Myocyte (in vitro differentiated cells): ENCODE data around the gene ALAS1. TPM values are rescaled to one million over a fixed set of nuclear protein-coding genes. Genes with fewer than 3 reads are reported as not detected.
"Not testable (repeated sequence)": the region's sequence is repeated elsewhere in the genome, so short reads cannot be mapped to it uniquely, and the experiment has no call there.

Experiments
- DNase-seq: peaks from one replicate; pipeline ENCODE4 v3.0.0-alpha.2; 2012; ENCODE audit warnings: low read depth
- total RNA-seq: library from RNA; depleted of rRNA; stranded (reverse); fragments of >200 nt; gene quantifications from 2 replicates; pipeline ENCODE4 v1.2.3, GENCODE V29; 2014

Gene ALAS1
- total RNA-seq, 1 donor from 2014 or later, result 83.9 TPM

DNA sequence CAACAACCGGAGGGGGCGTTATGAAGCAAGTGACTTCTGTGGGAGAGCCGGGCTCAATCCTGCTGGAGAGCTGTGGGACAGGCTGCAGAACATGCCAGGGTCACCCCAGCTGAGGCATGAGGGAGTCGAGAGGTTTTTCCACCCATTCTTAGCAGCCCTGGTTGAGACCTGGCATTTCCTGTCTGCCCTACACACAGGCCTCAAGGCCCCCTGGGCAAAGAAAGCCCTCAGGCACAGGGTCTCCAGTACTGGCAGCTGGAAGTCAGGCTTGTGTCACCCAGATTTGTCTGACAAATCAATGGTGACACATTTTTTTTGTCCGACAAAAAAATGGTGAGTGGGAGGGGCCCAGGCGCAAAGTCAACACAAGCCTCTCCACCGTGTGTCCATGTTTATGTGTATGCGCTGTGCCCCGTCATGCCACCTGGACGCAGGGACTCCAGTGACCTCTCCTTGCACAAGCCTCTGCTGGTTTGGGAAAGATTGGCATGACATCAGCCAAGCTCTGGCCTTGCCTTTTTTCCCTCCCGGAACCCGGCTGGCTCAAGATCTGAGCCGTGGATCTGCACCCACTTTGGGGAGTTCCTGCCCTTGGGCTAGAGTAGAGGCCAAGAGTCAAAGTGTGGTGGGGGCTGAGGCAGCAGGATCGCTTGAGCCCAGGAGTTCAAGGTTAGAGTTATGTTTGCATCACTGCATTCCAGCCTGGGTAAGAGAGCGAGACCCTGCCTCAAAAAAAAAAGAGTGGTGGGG lies 20.8 kb upstream of the ALAS1 start:
- no peak for DNase-seq

DNA sequence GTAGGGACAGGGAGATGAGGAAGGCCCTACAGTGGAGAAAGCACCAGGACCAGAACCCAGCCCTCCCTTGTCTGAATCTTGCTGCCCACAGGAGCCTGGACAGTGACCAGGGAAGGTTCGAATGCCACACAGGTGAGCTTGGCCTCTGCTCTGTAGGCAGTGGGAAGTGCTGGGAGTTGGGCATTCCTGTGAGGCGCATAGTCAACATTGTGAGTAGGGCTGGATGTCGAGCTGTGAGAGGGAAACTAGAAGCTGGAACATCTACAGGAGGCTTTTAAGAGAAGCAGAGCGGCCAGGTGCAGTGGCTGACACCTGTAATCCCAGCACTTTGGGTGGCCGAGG lies 20.3 kb upstream of the ALAS1 start:
- no peak for DNase-seq

DNA sequence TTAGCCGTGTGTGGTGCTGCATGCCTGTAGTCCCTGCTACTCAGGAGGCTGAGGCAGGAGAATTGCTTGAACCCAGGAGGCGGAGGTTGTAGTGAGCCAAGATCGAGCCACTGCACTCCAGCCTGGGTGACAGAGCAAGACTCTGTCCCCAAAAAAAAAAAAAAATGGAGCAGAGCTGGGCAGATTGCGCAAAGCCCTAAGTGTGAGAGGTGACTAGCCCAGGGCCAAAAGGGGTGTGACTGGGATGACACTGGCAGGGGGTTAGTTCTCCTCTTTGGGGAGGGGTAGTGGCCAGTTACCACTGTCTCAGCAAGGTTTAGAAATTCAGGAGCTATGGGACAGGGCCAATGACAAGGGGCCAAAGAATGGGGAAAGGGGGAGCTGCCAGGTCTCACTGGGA lies 19.8 kb upstream of the ALAS1 start:
- not testable (repeated sequence) for DNase-seq

DNA sequence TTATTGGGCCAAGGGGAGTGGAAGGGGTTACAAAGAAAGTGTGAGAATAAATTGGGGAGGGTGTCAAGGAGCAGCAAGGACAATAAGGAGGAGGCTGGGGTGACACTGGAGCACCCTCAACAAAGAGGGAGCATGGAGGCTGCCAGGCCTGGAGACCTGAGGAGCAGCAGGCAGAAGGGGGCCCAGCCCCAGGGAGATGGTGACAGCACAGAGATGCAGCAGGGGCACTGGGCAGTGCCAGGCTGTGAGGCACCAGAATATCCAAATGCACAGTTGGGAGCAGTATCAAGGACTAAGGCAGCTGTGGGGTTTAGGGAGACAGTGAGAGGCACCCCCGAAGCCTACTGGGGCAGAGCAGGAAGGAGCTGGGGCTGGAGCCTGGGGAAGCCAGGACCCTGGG lies 19.4 kb upstream of the ALAS1 start:
- no peak for DNase-seq

DNA sequence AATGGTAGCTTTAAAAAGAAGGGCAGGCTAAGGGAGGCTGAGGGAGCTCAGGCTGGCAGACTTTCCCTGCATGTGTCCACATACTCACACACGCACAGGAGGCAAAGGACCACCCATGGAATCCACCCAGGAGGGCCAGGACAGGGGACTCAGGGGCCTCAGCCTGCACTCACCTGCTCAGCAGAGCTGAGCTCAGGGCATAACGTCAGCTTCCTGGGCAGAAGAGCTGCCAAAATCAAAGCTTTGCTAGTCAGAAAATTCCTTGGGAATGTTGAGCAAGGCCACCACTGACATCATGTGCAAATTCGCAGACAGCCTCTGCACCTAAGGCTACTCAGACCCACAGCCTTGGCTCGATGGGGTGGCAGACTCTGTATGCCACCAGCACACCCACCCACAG lies 16.4 kb upstream of the ALAS1 start:
- no peak for DNase-seq

DNA sequence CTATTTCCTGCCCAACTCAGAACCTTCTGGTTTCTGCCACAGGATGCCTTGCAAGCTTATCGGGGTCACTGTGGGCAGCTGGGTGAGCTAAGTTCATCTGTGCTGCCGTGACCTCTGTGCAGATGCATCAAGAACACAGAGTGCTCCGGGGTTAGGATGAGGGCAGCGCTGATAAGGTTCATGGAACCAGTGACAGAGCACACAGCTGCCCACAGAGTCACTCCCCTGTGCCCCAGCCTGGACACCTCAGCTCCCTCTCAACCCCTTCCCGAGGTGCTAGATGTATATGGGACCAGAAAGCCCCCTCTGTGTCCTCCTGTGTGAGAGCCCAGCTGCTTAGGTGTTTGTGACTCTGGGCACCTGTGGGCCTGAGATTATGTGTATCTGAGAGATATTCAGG lies 15.8 kb upstream of the ALAS1 start:
- DNase-seq, result no peak

DNA sequence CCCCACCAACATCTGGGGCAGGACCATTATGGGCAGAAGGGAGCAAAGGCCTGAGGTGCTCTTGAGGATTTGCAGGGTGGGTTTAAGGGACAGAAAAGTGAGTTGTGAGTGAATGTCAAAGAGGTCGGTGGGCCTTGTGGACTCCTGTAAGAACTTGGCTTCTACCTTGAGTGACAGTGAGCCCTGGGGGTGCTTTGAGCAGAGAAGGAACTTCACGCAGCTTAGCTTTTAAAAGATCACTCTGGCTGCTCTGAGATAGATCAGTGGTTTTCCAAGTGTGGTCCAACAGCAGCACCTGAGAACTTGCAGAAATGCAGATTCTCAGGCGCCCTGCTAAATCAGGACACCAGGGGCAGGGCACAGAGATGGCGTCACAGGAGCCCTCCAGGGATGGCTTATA lies 15.3 kb upstream of the ALAS1 start:
- DNase-seq, result no peak

DNA sequence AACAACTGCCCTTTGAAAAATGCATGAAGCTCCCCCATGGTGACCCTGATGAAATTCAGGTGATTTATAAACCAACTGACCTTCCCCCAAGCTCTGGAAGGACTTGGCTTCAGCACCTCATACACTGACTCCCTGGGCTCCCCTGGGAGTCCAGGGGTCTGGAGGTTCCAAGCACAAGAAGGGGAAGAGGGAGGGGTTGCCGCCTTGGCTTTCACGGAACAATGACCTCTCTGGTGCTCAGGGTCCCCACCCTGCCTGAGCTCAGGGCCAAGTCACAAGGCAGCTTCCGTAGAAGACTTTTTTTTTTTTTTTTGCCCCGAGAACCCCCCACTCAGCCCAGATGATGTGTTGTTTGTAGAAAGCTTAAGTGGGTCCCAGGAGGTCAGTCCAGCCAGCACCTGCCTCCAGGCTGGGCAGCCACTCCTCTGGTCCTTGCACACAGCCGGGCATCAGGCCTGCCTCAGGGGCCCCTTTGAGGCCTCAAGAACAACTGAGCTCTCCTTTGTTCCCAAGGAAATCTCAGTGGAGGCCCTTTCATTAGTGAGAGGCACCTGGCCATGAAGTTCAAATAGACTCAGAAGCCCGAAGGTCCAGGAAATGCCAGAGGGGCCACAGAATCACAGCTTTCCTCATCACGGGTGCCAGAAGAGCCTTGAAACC lies 14.0 kb upstream of the ALAS1 start:
- DNase-seq, result no peak

DNA sequence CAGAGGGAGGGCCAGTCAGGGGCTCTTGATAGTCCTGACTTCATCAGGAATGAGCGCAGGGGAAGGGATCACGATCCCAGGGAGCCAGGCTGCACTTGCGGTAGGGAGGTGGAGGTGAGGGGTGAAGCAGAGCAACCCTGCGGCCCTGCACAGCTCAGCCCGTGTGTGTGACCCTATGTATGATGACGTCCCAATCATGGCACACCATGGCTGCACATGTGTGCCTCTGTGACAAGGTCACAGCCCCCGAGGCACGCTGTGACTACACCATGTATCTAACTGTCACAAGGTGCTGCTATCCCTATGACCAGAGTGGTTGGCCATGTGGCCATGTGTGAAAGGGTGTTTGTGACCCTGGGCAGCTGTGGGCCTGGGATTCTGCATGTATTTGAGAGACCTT lies 13.3 kb upstream of the ALAS1 start:
- no peak for DNase-seq

DNA sequence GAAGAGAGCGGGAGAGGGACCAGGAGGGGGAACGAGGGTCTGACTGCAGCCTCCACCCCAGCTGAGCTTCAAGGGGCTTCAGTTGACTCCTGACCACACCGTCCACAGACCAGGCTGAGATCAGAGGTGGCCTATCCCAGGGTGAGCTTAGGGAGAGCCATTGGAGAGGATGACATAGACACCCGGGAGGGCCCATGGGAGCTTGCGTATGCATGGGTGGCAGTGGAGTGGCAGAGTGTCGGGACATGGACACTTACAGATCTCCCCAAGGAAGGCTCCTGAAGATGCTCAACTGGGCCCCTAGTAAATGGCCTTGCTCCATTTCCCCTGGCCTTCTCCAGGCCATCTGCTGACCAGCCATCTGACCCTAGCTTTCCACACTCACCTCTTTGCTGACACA lies 12.6 kb upstream of the ALAS1 start:
- no peak for DNase-seq

DNA sequence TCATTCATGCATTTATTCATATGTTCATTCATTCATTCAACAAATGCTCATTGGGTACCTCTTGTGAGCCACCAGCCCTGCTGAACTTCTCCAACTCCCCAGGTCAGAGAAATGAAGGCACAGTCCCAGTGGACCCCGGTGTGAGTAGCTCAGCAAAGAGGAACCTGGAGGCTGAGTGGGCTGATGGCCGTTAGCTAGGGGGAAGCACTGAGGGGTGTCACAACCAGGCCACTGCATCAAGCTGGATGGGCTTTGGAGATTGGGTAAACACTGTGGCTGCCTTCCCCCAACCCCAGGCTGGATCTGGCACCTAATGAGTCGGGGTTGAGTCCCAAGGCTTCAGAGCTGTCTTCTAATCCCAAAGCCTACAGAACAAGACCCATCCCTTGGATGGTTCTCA lies 12.1 kb upstream of the ALAS1 start:
- no peak for DNase-seq

DNA sequence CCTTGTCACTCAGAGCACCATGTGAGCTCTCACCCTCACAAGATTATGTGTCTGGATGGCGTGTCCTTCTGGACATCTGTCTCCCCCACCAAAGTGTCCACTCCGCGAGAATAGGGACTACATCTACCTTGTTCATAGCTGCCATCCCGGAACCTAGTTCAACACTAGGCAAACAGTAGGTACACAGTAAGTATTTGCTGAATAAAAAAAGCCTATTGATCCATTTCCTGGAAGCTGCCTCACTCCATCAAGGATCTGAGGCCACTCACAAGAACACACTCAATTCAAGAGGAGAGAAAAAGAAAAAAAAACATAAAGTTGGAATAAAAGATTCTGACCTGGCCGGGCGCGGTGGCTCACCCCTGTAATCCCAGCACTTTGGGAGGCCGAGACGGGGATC lies 11.2 kb upstream of the ALAS1 start:
- DNase-seq, result no peak

DNA sequence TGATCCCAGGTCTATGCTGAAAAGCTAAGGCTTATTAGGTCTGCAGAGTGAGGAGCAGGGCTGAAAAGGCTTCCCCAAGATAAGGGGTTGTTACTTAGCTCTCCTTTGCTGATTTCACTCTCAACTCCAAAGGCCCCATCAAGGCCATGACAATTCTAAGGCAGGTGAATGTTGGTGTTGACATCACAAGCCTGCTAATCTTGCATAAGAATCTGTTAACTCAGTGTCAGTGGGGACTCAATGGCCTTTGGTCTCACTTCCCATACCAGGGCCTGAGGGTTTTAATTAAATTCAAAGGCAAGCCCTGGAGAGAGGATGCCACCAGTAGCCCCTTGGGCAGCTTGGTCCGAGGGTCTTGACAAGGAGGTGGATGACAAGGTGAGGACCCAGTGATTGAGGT lies 9.4 kb upstream of the ALAS1 start:
- DNase-seq, result no peak

DNA sequence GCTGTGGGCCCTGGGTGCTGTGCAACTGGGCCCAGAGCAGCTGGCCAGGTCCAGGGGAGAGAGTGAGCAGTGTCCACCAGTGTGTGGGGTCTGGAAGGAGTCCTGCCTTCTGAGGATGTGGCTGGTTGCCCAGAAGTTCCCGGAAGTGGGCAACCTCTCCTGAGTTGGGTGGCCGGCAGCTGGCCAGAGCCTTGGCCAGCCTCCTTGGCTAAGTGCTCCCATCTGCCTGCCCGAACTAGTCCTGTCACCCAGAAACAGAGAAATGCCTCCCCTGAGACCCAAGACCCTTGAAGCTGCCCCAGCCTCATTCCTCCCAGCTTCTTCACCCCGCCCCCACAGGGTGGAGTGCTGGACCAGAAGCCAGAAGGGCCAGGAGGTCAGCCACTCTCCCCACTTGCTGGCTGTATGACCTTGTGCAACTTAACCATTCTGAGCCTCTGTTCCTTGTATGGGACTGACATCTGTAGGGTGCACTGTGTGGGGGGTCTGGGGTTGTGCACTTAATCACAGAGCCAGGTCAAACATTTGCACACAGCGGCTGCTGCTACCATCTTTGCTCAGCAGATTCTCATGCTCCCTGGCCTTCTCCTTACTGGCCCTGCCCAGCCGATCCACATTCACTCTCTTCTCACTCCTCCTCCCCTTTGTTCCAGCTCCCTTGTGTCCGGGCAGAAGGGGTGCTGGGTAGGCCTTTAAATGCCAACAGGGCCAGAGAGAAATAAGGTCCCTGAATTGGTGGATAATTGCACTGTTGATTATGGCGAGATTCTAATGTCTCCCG lies 7.5 kb upstream of the ALAS1 start:
- peak; percentile 92 for DNase-seq

DNA sequence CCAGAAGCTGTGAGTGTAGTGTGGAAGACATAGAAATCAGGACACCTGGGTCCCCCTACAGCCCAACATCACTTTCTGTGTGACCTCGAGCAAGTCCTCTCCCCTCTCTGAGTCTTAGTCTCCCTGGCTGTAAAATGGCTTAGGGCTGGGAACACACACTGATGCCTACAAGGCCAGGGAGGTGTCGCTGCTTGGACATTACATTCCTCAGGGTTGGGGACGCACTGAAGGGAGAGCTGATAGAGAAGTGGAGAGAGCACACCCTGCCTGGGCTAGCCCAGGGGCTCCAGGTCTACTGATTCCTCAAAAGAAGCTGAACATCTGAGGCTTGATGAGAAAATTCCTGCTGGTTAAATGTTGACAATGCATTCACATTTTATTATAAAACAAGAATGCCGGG lies 6.3 kb upstream of the ALAS1 start:
- no peak for DNase-seq

DNA sequence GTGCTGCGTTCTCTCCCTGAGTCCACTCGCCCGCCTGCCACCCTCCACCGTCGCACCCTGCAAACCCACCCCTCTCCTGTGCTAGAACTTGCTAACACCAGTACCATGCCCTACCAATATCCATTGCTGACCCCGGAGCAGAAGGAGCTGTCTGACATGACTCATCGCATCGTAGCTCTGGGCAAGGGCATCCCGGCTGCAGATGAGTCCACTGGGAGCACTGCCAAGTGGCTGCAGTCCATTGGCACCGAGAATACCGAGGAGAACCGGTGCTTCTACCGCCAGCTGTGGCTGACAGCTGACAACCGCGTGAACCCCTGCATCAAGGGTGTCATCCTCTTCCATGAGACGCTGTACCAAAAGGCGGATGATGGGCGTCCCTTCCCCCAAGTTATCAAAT lies 4.9 kb upstream of the ALAS1 start:
- DNase-seq, result peak; percentile 87

DNA sequence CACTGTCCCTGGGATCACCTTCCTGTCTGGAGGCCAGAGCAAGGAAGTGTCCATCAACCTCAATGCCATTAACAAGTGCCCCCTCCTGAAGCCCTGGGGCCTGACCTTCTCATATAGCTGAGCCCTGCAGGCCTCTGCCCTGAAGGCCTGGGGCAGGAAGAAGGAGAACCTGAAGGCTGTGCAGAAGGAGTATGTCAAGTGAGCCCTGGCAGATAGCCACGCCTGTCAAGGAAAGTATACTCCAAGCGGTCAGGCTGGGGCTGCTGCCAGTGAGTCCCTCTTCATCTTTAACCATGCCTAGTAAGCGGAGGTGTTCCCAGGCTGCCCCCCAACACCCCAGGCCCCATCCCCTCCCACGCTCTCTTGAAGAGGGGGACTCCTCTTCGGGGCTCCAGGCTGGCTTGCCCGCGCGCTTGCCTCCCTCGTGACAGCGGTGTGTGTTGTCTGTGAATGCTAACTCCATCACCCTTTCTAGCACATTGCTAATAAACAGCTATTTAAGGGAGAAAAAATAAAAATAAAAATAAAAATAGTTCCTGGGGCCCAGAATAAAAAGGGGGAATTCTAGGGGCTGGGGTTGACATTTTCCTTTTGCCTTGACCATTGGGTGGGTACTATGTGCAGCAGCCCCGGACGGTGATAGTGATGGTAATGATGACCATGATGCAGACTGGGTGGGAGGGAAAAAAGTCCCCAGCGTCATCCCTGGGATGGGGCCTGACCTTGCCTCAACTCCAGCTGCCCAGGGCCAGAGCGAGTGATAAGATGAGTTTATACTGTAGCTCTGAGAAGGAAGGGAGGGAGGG lies 3.3 kb upstream of the ALAS1 start:
- no peak for DNase-seq

DNA sequence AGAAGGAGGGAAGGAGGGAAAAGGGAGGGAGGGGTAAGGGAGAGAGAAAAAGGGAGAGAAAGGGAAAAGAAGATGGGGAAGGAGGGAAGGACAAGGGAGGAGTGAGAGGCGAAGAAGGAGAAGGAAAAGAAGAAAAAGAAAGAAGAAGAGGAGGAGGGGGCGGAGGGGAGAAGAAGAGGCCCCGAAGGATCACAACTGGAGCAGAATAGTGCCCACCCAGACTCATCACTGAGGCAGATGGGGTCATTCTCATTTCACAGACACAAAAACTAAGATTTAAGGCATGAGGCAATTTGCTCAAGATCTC lies 2.7 kb upstream of the ALAS1 start:
- no peak for DNase-seq

DNA sequence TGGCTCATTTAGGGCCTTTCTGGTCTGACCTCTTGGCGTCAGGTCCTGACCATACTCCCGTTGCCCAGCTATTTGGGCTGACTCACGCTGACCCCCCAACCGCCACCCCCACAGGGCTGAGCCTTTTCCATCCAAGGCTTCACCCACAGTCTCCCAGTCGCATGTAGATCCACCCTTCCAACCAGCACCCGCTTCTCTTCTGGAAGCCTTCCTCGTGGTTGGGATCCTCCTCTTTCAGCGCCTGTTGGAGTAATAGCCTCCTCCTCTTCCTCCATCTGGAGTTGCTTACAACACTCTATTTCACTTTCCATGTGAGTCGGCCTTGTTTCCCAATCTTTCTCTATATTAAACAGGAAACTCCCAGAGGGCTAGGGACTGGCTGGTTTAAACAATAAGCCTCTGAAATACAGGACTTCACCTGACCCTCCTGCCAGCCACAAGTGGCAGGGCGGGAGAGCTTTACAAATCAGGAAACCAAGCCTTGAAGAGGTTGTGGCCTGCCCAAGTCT lies 2.1 kb upstream of the ALAS1 start:
- no peak for DNase-seq

DNA sequence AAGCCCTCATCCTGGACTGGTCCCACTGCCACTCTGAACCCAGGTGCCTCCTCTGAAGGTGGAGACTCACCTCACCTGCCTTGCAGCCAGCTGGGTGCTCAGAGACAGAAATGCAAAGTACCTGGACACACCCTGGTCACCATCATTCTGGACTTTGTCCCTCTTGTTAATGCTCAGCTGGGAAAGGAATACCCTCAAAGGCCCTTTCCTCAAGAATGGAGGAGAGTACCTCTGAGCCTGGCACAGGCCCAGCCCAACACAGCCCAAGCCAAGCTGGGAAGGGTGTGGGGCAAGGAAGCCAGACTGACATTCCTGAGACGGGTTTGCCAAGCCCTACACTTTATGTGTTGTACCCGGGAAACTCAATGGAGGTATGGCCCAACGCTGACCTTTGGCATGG lies 983 bp upstream of the ALAS1 start:
- DNase-seq, result no peak

DNA sequence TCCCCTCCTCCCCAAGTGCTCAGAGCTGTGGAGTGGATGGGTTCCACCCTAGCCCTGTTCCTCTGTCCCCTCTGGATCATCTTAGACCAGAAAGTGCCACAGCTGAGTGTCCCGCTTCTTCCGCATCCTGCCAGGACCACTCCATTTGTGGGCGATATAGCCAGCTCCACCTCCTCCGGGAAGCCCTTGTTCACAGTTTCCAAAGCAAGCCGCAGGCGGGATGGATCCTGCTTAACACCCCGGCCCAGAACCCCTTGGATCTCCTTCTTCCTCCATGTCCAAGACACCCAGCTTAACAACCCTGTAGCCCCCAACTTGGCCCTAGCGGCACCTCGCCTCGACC lies 490 bp upstream of the ALAS1 start:
- DNase-seq, result no peak
